OCI-LY3 (cell line): ENCODE results near the gene EMC10.

ENCODE experiments used
- CTCF ChIP-seq: fragments of 200-600, 300-600 bp; sonication (generic); IDR thresholded peaks from 2 replicates; pipeline ENCODE4 v1.5.1; 2014; ENCODE audit warnings: antibody characterized with exemption, low read length, low read depth
- EZH2phosphoT487 ChIP-seq: fragments of 200-600 bp; shearing (Covaris generic); IDR thresholded peaks from 2 replicates; pipeline ENCODE4 v1.6.1; 2018; ENCODE audit warnings: antibody characterized with exemption, mixed run types, low read depth

GRCh38 chr19:50482916-50483315 is 6.6 kb downstream of the EMC10 start:
- TF ChIP-seq CTCF (no peak), EZH2phosphoT487 (no peak)
